ENCODE measurements around the gene MAGED1.

The MAGED1 gene, protein sequence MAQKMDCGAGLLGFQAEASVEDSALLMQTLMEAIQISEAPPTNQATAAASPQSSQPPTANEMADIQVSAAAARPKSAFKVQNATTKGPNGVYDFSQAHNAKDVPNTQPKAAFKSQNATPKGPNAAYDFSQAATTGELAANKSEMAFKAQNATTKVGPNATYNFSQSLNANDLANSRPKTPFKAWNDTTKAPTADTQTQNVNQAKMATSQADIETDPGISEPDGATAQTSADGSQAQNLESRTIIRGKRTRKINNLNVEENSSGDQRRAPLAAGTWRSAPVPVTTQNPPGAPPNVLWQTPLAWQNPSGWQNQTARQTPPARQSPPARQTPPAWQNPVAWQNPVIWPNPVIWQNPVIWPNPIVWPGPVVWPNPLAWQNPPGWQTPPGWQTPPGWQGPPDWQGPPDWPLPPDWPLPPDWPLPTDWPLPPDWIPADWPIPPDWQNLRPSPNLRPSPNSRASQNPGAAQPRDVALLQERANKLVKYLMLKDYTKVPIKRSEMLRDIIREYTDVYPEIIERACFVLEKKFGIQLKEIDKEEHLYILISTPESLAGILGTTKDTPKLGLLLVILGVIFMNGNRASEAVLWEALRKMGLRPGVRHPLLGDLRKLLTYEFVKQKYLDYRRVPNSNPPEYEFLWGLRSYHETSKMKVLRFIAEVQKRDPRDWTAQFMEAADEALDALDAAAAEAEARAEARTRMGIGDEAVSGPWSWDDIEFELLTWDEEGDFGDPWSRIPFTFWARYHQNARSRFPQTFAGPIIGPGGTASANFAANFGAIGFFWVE

GRCh38 chrX:51892921-51893745, at the start of gene MAGED1:
Gene MAGED1 (plus strand): TSS chrX:51893623. CDS start chrX:51894305, 682 bp downstream.
- peak; percentile 94 for DNase-seq (ENCODE audit: low read depth)

GRCh38 chrX:51847463-51847862, 46.0 kb upstream of the MAGED1 start:
- DNase-seq (ENCODE audit: low read depth), result no peak

- DNase-seq (ENCODE audit: low read depth), result no peak
Measured at GRCh38 chrX:51851507-51852085, 41.8 kb upstream of the MAGED1 start.

GRCh38 chrX:51852096-51852495, 41.3 kb upstream of the MAGED1 start:
- no peak for DNase-seq (ENCODE audit: low read depth)

- no peak for DNase-seq (ENCODE audit: low read depth)
Measured at GRCh38 chrX:51852621-51853020, 40.8 kb upstream of the MAGED1 start.

- DNase-seq (ENCODE audit: low read depth), result no peak
Measured at GRCh38 chrX:51853251-51853650, 40.2 kb upstream of the MAGED1 start.

GRCh38 chrX:51855698-51856097, 37.7 kb upstream of the MAGED1 start:
- DNase-seq (ENCODE audit: low read depth), result no peak

DNA sequence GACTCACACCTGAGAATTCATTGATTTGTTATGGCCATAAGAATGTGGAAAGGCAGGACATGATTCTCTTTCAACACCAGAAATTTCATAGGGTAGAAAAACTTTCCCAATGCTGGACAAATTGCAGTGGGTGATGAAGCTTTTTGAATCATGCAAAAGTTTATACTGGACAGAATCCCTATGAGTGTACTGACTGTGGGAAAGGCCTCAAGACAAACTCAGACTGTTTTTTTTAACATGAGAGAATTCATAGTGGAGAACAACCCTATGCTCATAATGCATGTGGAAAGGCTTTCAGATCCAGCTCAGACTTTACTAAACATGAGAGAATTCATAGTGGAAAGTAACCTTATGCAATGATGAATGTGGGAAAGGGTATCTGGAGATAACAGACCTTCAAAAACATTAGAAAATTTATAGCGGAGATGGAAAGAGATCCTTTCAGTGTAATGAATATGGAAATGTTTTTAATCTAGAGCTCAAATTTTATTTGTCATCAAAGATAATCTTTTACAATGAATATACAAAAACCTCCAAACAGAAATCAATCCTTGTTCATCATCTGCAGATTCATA, 36.2 kb upstream of the MAGED1 start:
- DNase-seq (ENCODE audit: low read depth), result no peak

- no peak for DNase-seq (ENCODE audit: low read depth)
Measured at GRCh38 chrX:51860679-51861078, 32.7 kb upstream of the MAGED1 start.

- no peak for DNase-seq (ENCODE audit: low read depth)
Measured at GRCh38 chrX:51862920-51863319, 30.5 kb upstream of the MAGED1 start.

- DNase-seq (ENCODE audit: low read depth), result no peak
Measured at GRCh38 chrX:51866210-51866609, 27.2 kb upstream of the MAGED1 start.

DNA sequence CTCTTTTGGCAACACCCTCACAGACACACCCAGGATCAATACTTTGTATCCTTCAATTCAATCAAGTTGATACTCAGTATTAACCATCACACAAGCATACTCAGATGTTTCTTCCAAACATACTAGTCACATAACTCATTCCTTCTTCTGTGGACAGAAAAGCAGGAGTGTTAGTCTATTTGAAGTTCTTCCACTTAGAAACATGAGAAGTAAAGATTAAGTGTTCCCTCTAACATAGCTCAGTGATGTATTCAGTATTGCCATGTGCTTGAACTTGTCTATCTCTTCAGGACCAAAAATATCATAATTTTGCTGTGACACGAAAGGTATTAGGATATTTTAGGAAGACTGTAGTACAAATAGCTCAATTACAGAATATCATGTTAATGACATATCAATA, 25.8 kb upstream of the MAGED1 start:
- no peak for DNase-seq (ENCODE audit: low read depth)

DNA sequence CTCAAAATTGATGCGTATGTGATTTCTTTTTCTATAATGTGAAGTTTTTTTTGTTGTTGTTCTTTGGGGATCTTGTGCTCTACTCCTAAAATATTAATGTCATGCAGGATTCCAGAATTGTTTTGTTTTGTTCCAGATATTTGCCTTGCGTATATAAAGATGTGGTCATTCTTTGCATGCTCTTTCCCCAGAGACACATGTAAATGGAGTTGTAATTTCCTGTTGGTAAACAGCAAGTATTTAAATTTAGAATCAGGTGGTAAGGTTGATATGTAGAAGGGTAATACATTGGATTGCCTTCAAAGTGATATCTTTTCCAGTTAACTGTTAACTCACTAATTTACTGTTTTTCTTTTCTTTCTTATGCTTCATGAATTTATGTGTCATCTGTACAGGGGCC, 23.1 kb upstream of the MAGED1 start:
- no peak for DNase-seq (ENCODE audit: low read depth)

- no peak for DNase-seq (ENCODE audit: low read depth)
Measured at GRCh38 chrX:51874123-51874522, 19.3 kb upstream of the MAGED1 start.

DNA sequence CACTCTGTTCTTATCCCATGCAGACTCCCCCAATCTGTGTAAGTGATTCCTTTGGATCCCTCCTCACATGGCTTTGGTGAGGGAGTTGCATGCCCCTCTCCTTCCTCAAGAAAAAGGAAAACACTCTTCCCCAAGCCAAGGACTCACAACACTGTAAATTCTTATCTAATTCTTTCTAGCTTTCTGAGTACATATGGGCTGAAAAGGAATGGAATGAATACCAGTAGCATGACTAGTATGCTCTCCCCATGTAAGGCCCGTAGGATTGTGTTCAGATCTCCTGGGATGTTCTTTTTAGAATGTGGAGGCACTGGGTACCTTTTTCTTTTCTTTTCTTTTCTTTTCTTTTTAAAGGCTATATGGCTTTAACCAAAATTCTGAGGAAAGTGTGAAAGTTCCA, 17.0 kb upstream of the MAGED1 start:
- no peak for DNase-seq (ENCODE audit: low read depth)

- DNase-seq (ENCODE audit: low read depth), result no peak
Measured at GRCh38 chrX:51878056-51878455, 15.4 kb upstream of the MAGED1 start.

DNA sequence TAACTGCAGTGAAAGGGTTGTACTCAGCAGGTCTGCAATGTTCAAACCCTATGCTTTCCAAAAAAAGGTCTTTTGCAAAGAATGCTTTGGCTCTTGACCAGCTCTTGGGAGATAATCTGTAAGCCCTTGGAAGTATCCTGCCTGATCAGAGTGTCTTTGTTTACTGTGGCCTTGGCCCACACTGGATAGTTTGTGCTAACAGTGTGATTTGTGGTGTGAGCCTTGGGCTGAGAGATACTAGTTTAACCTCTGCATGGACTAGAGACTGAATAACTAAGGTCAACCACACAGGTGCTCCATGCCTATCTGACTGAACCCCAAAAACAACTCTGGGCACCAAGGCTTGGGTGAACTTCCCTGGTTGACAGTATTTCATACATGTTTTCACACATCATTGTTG, 3.6 kb upstream of the MAGED1 start:
- no peak for DNase-seq (ENCODE audit: low read depth)

- DNase-seq (ENCODE audit: low read depth), result no peak
Measured at GRCh38 chrX:51891245-51891644, 2.2 kb upstream of the MAGED1 start.

- no peak for DNase-seq (ENCODE audit: low read depth)
Measured at GRCh38 chrX:51891821-51892551, 1.4 kb upstream of the MAGED1 start.

DNA sequence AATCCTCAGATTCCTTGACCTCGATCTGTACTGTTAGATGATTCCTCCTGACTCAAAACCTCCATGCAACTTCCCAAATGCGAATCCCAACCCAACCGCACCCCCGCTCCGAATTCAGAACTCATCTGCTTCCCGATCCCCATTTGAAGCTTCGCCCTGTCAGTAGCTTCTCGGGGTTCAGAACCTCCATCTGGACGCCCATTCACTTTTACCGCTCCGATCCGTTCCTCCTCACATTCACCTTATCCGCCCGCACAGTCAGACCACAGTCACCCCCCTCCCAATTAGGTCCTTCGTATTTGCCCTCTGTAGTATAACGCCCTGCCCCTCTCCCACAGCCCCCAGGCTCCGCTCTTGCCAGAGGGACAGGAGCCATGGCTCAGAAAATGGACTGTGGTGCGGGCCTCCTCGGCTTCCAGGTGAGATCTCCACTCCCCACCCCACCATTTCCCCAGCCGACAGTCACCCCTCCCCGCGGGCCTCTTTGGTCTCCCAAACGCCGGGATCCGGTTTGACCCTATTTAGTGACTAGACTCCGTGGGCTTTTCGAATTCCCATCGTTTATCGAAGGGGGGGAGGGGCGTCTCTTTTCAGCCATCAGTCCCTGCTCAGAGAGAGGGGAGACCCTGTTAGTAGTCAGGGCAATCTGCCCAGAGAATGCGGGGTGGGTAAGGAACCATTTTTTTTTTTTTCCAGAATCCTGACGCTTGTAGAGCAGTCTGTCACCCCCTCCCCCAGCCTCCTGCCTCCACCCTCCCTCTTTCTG, 691 bp downstream of the MAGED1 start:
- DNase-seq (ENCODE audit: low read depth), result no peak
